Small intestine (tissue), 7 donors: ENCODE measurements around the gene KISS1. TPM values are rescaled to one million over a fixed set of nuclear protein-coding genes. Genes with fewer than 3 reads are reported as not detected.

Source experiments
- DNase-seq, 2 donors: peaks; one replicate each; pipeline versions ENCODE4 v3.0.0 to v3.0.0-alpha.2; 2013
- FAIRE-seq: peaks from 2 replicates; lab custom pipeline; 2012; peaks lifted over from hg19 to GRCh38; lab: Jason Lieb, UNC
- H3K27ac ChIP-seq, 3 donors: one replicate each; pipeline ENCODE4 v1.5.1; 2013; ENCODE audit warnings: low read length in 2 of 3, mild to moderate bottlenecking in 2 of 3, control low read depth in 1 of 3, inconsistent platforms in 1 of 3, low read depth in 1 of 3, moderate library complexity in 1 of 3
- H3K27me3 ChIP-seq, 3 donors: one replicate each; pipeline ENCODE4 v1.6.1; 2013; ENCODE audit warnings: low read length in 3 of 3, inconsistent platforms in 1 of 3; ENCODE audit not compliant: control insufficient read depth in 3 of 3, insufficient read depth in 3 of 3
- H3K36me3 ChIP-seq, 3 donors: one replicate each; pipeline ENCODE4 v1.6.1; 2013; ENCODE audit warnings: low read length in 3 of 3, inconsistent platforms in 1 of 3, low read depth in 1 of 3, mild to moderate bottlenecking in 1 of 3, moderate library complexity in 1 of 3; ENCODE audit not compliant: control insufficient read depth in 3 of 3, insufficient read depth in 2 of 3
- H3K4me1 ChIP-seq, 3 donors: one replicate each; pipeline ENCODE4 v1.6.1; 2013; ENCODE audit warnings: low read length in 2 of 3, inconsistent platforms in 1 of 3, low read depth in 1 of 3, mild to moderate bottlenecking in 1 of 3, moderate library complexity in 1 of 3; ENCODE audit not compliant: control insufficient read depth in 3 of 3, insufficient read depth in 2 of 3
- H3K4me3 ChIP-seq, 3 donors: one replicate each; pipeline ENCODE4 v1.5.1; 2013; ENCODE audit warnings: low read length in 3 of 3, control low read depth in 1 of 3, inconsistent platforms in 1 of 3, low read depth in 1 of 3, mild to moderate bottlenecking in 1 of 3, moderate library complexity in 1 of 3
- H3K9me3 ChIP-seq, 2 donors: one replicate each; pipeline ENCODE4 v1.6.1; 2013; ENCODE audit warnings: low read depth in 1 of 2, low read length in 1 of 2; ENCODE audit not compliant: control insufficient read depth in 2 of 2, insufficient read depth in 1 of 2
- WGBS, 3 donors: extraction: QIAGEN DNeasy Blood & Tissue Kit; methylation state at CpG; one replicate each; pipeline ENCODE4 v1.1.7; 2013; 5-methylcytosine and 5-hydroxymethylcytosine counted together
- polyA plus RNA-seq, 4 donors: library from polyadenylated mRNA; stranded (reverse) in 3 of 4; unstranded in 1 of 4; fragments of 200-250 nt in 3 of 4; fragments of 120-200 nt in 1 of 4; gene quantifications; one replicate each; pipeline versions ENCODE4 v1.2.1 to v1.2.3, GENCODE V29; 2013
- donor health status: healthy with polysubstance abuse.
- donor health status: control.
- donor health status: control.
- donor health status: Bipolar disorder and iron deficiency.
- donor health status: healthy.

Gene KISS1
- polyA plus RNA-seq, 4 donors: 4.0 to 22.7 (median 11.5) TPM

DNA sequence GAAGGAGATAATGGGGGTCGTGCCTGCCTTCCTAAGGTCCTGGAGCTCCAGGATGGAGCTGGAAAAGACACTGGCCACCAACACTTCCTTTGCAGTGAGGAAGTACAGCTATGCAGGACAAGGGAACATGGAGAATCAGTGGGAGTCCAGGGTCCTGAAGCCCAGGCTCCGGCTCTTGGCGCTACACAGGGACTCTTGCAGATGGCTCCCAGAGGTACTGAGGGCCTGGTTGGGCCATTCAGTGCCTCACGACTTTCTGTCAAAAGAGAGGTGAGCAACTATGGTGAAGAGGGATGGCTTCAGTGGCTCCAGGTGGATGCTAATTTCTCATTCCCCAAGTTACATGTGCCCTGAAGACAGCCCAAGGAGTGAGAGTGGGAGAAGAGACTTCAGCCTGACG, 42.6 kb downstream of the KISS1 start:
- no peak for FAIRE-seq
- WGBS, 3 donors: 86 to 93% (median 91%) methylated on average over 5 of the region's 5 CpGs
- Histone ChIP-seq H3K4me3 (no peak overlapping the region), H3K36me3 (peaks cover 0 to 7% (median 0%) of the 10 kb centered on the region in 3 donors), H3K27ac (no peak overlapping the region), H3K27me3 (no peaks in the 10 kb centered on the region), H3K9me3 (no peaks in the 10 kb centered on the region), H3K4me1 (peaks cover 0 to 18% (median 0%) of the 10 kb centered on the region in 3 donors)
- DNase-seq: no peak

DNA sequence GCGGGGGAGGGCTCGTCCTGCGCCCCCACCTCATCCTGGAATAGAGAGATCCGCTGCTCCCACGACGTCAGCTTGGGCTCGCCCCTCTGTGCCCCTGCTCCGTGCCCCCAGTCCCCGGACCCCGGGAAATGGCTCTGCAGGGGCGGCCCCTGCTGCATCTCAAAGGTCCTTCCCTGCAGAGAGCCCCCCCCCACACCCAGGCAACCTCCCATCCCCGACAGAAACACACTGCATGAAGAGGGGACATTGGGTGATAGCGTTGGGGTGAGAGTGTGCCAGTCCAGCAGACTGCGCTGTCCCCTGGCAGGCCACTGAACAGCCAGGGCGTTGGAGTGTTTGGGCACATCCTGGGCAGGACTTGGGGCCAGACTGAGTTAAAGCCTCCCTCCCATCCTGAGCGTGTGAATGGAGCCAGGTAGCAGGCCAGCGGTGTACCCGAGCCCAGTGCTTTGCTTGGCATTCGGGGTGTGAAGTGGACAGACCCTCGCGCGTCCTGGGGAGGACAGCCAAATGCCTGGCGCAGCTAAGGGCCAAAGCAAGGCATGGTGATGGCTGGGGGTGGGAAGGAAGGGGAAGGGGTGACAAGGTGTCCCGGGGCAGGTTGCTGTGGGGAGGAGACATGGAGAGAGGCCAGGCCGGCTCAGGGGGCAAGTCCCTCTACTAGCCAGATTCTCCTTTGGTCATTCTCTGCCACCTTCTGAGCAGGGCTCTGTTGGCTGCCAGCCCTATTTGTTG, 43.8 kb downstream of the KISS1 start:
- DNase-seq: no peak
- Histone ChIP-seq H3K9me3 (no peaks in the 10 kb centered on the region), H3K27ac (peak overlapping the region in 1 of 3 donors; percentile 48), H3K4me3 (peak overlapping the region; percentile 26 to 62 (median 52)), H3K27me3 (no peaks in the 10 kb centered on the region), H3K4me1 (peaks cover 0 to 27% (median 0%) of the 10 kb centered on the region in 3 donors), H3K36me3 (peaks cover 0 to 14% (median 0%) of the 10 kb centered on the region in 3 donors)
- WGBS, 3 donors: 31 to 46% (median 32%) methylated on average over 18 to 25 of the region's 25 CpGs
- no peak for FAIRE-seq

DNA sequence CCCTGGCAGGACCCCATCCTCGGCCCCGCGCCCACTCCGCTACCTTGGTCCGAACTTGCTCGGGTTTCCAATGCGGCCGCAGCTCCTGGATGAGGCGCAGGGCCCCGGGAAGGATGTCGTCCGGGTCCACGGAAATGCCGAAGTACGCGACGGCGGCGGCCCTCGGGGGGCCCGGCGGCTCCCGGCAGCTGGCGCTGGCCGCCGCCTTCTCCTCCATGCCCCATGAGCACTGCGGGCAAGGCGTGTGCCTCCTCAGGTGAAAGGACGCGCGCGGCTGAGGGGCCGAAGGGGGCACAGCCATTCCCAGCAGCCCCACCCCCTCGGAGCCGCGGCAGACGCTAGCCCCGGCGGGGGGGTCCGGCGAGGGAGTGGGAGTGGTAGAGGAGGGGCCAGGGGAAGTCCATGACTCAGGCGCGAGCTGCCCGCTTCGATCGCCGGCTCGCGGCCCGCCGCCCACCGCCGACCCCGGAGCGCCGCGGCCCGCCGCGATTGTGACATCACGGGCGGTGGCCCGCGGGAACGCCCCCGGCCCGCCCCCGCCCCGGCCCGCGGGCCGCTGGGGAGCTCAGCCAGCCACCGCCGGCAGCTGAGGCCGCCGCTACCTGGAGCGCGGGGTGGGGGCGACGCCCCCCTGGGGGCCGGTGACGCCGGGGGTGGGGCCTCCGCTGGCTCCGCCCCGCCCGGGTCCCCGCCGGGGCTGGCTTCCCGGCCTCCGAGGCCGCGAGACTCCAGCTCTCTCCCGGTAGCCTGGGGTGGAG, 44.6 kb downstream of the KISS1 start, which contains the start of gene ETNK2:
Gene ETNK2, minus strand, starts transcription at position 493 of the 758 bp plus-strand sequence. Its CDS starts 192 bp downstream, at position 301.
- peak in 1 of 2 donors; percentile 88 for DNase-seq
- peak within 1 kb of the TSS; percentile 26 to 62 (median 56) for H3K4me3 ChIP-seq
- no peaks in the 10 kb centered on the region for H3K9me3 ChIP-seq
- H3K27ac ChIP-seq: peak within 1 kb of the TSS in 1 of 3 donors; percentile 57
- H3K27me3 ChIP-seq: no peaks in the 10 kb centered on the region
- H3K4me1 ChIP-seq: peaks cover 0 to 35% (median 0%) of the 10 kb centered on the region in 3 donors
- H3K36me3 ChIP-seq: peaks cover 0 to 15% (median 0%) of the 10 kb centered on the region in 3 donors
- 1 to 2% (median 2%) methylated on average over 43 to 94 of the region's 94 CpGs for WGBS, 3 donors
- no peak for FAIRE-seq

DNA sequence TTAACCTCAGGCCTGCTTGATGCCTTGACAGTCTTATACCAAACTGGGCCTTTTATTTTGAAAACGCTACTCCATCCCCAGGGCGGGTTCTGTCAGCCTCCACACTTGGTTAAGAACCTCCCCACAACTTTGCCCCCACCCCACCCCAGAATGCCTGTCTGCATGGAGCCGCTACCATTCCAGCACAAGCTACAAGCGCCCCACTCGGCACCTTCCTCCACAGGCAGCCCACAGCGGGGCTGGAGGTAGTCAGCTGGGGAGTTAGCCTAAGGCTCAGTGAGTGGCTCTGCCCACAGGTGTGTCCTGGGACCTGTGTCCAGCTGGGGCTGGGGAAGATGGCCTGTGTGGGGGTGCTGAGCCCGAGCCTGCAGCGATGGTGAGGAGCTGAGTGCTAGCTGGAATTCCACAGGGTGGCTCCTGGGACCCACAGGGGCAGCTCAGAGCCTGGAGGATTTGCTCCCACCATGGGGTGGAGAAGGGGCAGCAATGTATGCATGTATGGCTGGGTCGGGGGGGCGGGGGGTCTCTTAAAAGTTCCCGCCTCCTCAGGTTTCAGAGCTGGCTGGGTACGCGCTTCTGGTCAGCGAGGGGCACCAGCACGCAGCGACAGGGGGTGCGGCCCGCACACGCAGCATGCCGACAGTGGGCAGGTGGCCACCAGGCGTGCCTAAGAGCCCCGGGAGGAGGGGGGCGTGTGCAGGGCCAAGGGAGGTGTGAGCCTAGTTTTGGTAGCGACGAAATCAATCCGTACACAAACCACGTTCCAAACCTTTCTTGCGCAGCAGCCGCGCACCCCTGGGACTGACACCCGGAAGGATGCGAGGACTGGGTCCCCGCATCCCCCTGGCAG, 45.4 kb downstream of the KISS1 start:
- Histone ChIP-seq H3K4me1 (peaks cover 0 to 43% (median 0%) of the 10 kb centered on the region in 3 donors), H3K27ac (peak overlapping the region in 1 of 3 donors; percentile 57), H3K27me3 (no peaks in the 10 kb centered on the region), H3K9me3 (no peaks in the 10 kb centered on the region), H3K4me3 (peak overlapping the region; percentile 26 to 62 (median 56)), H3K36me3 (peaks cover 0 to 23% (median 0%) of the 10 kb centered on the region in 3 donors)
- FAIRE-seq (no peak), DNase-seq (no peak)
- WGBS, 3 donors: 38 to 50% (median 45%) methylated on average over 27 to 33 of the region's 33 CpGs

DNA sequence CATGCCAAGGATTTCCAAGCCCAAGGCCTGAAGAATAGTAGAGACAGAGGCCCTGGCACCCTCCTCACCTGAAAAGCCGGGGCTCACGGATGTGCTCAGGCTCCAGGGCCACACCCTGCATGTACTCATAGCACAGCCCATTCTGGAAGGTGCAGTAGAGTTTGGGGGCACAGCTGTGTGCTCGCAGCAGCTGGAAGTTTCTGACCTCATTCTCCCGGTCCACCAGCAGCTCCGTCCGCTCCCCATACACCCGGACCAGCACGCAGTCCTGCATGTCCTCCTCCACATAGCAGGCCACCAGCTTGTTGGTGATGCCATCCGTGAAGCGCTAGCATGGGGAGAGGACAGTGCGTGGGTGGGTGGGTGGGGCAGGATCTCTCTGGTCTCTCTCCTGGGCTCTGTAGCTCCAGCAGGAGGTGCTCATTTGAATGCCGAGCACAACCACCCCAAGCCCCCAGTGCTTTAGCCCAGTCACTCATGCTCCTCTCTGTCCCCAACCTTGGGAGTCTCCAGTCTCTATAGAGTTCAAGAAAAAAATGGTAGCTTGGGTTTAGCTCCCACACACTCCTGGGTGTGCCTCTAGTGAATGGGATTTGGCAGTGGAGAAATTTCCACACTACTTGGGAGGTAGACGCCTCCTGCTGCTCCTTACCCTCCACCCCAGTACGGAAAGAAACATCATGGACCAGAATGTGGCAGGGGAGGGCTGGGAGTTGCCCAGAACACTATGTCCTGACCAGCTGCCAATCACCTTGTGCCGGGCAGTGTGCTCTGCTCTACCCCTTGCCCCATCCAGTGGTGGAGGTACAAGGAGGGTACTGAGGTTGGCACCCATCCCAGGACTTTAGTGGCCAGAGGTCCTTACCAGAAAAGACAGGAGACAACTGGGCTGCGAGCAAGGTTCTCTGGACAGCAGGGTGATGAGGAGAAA, 46.4 kb downstream of the KISS1 start:
- no peak for DNase-seq
- Histone ChIP-seq H3K36me3 (peaks cover 0 to 31% (median 0%) of the 10 kb centered on the region in 3 donors), H3K27me3 (no peaks in the 10 kb centered on the region), H3K4me3 (no peak overlapping the region), H3K9me3 (no peaks in the 10 kb centered on the region), H3K4me1 (peaks cover 0 to 51% (median 0%) of the 10 kb centered on the region in 3 donors), H3K27ac (no peak overlapping the region)
- WGBS, 3 donors: 83 to 84% (median 84%) methylated on average over 16 of the region's 16 CpGs
- FAIRE-seq: no peak

DNA sequence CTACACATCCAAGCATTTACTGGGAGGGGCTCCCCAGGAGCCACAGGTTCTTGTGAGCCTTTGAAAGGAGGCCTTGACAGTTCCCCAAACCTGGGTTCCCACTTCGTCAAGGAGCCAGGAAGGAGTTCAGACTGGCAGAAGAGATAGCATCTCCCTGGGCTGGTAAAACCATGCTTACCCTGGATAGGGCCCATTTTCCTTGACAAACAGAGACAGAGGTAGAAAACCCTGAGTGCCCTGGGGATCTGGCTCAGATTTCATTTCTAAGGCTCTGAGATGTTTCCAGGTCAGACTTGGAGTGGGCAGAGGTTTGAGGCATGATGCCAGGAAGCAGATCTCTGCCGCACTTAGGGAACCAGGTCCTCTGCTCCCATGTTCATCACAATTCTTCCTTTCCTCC, 47.2 kb downstream of the KISS1 start:
- FAIRE-seq (no peak), DNase-seq (no peak)
- no peak overlapping the region for H3K27ac ChIP-seq

More for the DNA sequence above, 47.2 kb downstream of the KISS1 start:
- Histone ChIP-seq H3K27me3 (no peaks in the 10 kb centered on the region), H3K9me3 (no peaks in the 10 kb centered on the region), H3K4me1 (peaks cover 0 to 58% (median 0%) of the 10 kb centered on the region in 3 donors), H3K4me3 (no peak overlapping the region), H3K36me3 (peaks cover 0 to 33% (median 0%) of the 10 kb centered on the region in 3 donors)
- 77 to 88% (median 81%) methylated on average over 2 of the region's 2 CpGs for WGBS, 3 donors
